ENCODE measurements around the gene PPP2R5B.

DNA sequence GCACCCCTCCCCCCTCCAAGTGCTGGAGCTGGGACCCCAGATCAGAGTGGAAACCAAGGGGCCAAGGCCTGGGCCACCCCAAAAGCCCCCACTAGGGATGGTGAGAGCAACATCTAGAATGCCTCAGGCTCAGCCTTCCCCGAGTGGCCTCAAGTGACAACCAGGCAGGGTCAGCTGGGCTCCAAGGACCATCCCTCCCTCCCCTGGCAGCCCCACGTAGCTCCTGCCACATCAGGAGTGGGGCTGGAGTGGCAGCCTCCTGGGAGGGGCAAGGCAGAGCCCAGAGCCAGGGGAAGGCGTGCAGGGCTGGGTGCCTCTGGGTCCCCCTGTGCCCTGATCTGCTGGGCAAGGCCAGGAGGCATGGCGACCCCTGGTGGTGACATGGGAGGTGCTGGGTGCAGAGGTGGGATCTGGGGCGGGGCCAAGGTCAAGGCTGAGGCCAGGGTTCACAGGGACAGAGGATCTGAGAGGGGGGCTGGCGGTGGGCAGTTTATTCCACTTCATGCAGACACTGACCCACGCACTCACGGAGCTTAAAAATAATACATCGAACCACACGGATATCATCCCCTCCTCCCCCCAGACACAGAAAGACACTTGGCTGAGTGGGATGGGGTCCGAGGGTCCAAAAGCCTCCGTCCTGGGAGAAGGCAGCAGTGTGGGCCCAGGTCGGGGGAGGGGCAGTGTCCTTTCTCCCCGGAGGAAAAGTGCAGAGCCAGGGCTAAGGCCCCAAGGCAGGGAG, 30.2 kb upstream of the PPP2R5B start:
- TF ChIP-seq, protein P1, sequence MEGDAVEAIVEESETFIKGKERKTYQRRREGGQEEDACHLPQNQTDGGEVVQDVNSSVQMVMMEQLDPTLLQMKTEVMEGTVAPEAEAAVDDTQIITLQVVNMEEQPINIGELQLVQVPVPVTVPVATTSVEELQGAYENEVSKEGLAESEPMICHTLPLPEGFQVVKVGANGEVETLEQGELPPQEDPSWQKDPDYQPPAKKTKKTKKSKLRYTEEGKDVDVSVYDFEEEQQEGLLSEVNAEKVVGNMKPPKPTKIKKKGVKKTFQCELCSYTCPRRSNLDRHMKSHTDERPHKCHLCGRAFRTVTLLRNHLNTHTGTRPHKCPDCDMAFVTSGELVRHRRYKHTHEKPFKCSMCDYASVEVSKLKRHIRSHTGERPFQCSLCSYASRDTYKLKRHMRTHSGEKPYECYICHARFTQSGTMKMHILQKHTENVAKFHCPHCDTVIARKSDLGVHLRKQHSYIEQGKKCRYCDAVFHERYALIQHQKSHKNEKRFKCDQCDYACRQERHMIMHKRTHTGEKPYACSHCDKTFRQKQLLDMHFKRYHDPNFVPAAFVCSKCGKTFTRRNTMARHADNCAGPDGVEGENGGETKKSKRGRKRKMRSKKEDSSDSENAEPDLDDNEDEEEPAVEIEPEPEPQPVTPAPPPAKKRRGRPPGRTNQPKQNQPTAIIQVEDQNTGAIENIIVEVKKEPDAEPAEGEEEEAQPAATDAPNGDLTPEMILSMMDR (IDR thresholded peaks at IDR 0.05), result peak; percentile 99
- TF ChIP-seq POLR2AphosphoS5 (IDR thresholded peaks at IDR 0.05; ENCODE audit: low read depth, low read length) (no peak), SIN3A (IDR thresholded peaks at IDR 0.05; ENCODE audit: borderline replicate concordance, insufficient read depth, low read depth, low read length) (no peak), TCF7L2 (IDR thresholded peaks at IDR 0.05; ENCODE audit: low read depth, low read length) (no peak)
- TF ChIP-seq, protein P2, sequence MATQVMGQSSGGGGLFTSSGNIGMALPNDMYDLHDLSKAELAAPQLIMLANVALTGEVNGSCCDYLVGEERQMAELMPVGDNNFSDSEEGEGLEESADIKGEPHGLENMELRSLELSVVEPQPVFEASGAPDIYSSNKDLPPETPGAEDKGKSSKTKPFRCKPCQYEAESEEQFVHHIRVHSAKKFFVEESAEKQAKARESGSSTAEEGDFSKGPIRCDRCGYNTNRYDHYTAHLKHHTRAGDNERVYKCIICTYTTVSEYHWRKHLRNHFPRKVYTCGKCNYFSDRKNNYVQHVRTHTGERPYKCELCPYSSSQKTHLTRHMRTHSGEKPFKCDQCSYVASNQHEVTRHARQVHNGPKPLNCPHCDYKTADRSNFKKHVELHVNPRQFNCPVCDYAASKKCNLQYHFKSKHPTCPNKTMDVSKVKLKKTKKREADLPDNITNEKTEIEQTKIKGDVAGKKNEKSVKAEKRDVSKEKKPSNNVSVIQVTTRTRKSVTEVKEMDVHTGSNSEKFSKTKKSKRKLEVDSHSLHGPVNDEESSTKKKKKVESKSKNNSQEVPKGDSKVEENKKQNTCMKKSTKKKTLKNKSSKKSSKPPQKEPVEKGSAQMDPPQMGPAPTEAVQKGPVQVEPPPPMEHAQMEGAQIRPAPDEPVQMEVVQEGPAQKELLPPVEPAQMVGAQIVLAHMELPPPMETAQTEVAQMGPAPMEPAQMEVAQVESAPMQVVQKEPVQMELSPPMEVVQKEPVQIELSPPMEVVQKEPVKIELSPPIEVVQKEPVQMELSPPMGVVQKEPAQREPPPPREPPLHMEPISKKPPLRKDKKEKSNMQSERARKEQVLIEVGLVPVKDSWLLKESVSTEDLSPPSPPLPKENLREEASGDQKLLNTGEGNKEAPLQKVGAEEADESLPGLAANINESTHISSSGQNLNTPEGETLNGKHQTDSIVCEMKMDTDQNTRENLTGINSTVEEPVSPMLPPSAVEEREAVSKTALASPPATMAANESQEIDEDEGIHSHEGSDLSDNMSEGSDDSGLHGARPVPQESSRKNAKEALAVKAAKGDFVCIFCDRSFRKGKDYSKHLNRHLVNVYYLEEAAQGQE (IDR thresholded peaks at IDR 0.05; ENCODE audit: insufficient read depth in 1 of 2, low read depth in 2 of 2, low read length in 1 of 2), result peak in 1 of 2 experiments; percentile 32; a peak in 1 of 4 replicates

Data from Panc1 (cell line).